ENCODE results near the gene USP34.
"Not testable (repeated sequence)": the region's sequence is repeated elsewhere in the genome, so short reads cannot be mapped to it uniquely, and the experiment has no call there.

USP34 gene

GRCh38 chr2:61149074-61149473, 321.8 kb downstream of the USP34 start:
- ATAC-seq, result no peak
- TF ChIP-seq ZFP30 (CRISPR knock-in tag; IDR thresholded peaks at IDR 0.05), result no peak

- ATAC-seq, result not testable (repeated sequence)
Measured at GRCh38 chr2:61148091-61148490, 322.8 kb downstream of the USP34 start.

- ATAC-seq, result no peak
- TF ChIP-seq ZNF565 (CRISPR knock-in tag; conservative IDR thresholded peaks at IDR 0.05; ENCODE audit: low read depth) (no peak), OSR1 (CRISPR knock-in tag; IDR thresholded peaks at IDR 0.05) (no peak)
Measured at GRCh38 chr2:61145990-61146389, 324.9 kb downstream of the USP34 start.

- TF ChIP-seq ZNF565 (CRISPR knock-in tag; conservative IDR thresholded peaks at IDR 0.05; ENCODE audit: low read depth) (no peak), CSRNP3 (CRISPR knock-in tag; IDR thresholded peaks at IDR 0.05) (no peak), PPARA (CRISPR knock-in tag; IDR thresholded peaks at IDR 0.05; ENCODE audit: borderline replicate concordance) (no peak), ARNTL (CRISPR knock-in tag; IDR thresholded peaks at IDR 0.05; ENCODE audit: borderline replicate concordance, low read depth) (no peak), SNAI2 (CRISPR knock-in tag; IDR thresholded peaks at IDR 0.05) (no peak), BACH2 (CRISPR knock-in tag; IDR thresholded peaks at IDR 0.05; ENCODE audit: borderline replicate concordance) (no peak), CSDC2 (CRISPR knock-in tag; IDR thresholded peaks at IDR 0.05) (no peak), OSR1 (CRISPR knock-in tag; IDR thresholded peaks at IDR 0.05) (no peak), PATZ1 (CRISPR knock-in tag; IDR thresholded peaks at IDR 0.05; ENCODE audit: borderline replicate concordance) (no peak), TCF4 (CRISPR knock-in tag; IDR thresholded peaks at IDR 0.05; ENCODE audit: borderline replicate concordance) (no peak), ZNF8 (CRISPR knock-in tag; IDR thresholded peaks at IDR 0.05) (no peak), POU6F1 (CRISPR knock-in tag; IDR thresholded peaks at IDR 0.05; ENCODE audit: borderline replicate concordance, low read depth) (no peak), RARB (CRISPR knock-in tag; IDR thresholded peaks at IDR 0.05) (no peak), GLIS3 (CRISPR knock-in tag; IDR thresholded peaks at IDR 0.05) (no peak), ZFP30 (CRISPR knock-in tag; IDR thresholded peaks at IDR 0.05) (no peak), TSHZ2 (CRISPR knock-in tag; IDR thresholded peaks at IDR 0.05) (no peak), ZNF70 (CRISPR knock-in tag; IDR thresholded peaks at IDR 0.05) (no peak), ESRRG (CRISPR knock-in tag; IDR thresholded peaks at IDR 0.05) (no peak), ZC3H10 (CRISPR knock-in tag; IDR thresholded peaks at IDR 0.05) (no peak)
- peak; percentile 97 for ATAC-seq
Measured at GRCh38 chr2:61144697-61145268, 326.1 kb downstream of the USP34 start.

- TF ChIP-seq BACH2 (CRISPR knock-in tag; IDR thresholded peaks at IDR 0.05; ENCODE audit: borderline replicate concordance) (no peak), ISL1 (CRISPR knock-in tag; IDR thresholded peaks at IDR 0.05) (no peak), CSRNP3 (CRISPR knock-in tag; IDR thresholded peaks at IDR 0.05) (no peak), ZC3H10 (CRISPR knock-in tag; IDR thresholded peaks at IDR 0.05) (no peak), CSDC2 (CRISPR knock-in tag; IDR thresholded peaks at IDR 0.05) (no peak), ZNF565 (CRISPR knock-in tag; conservative IDR thresholded peaks at IDR 0.05; ENCODE audit: low read depth) (no peak)
- no peak for ATAC-seq
Measured at GRCh38 chr2:61141151-61141550, 329.7 kb downstream of the USP34 start.
